GM19468 (cell line): Measurements from ENCODE around the gene CES4A.
A peak's percentile ranks its signal among the peaks of the same experiment; 100 is the strongest.
"Not testable (repeated sequence)": the region's sequence is repeated elsewhere in the genome, so short reads cannot be mapped to it uniquely, and the experiment has no call there.

Experiments
- ATAC-seq: cut with Tn5 transposase; IDR thresholded peaks from one replicate; pipeline ENCODE4 v1.9.1; 2021; ENCODE audit warnings: mild to moderate bottlenecking, moderate library complexity, moderate number of reproducible peaks; ENCODE audit not compliant: unreplicated experiment; ENCODE audit errors: extremely low read depth

Gene CES4A

DNA sequence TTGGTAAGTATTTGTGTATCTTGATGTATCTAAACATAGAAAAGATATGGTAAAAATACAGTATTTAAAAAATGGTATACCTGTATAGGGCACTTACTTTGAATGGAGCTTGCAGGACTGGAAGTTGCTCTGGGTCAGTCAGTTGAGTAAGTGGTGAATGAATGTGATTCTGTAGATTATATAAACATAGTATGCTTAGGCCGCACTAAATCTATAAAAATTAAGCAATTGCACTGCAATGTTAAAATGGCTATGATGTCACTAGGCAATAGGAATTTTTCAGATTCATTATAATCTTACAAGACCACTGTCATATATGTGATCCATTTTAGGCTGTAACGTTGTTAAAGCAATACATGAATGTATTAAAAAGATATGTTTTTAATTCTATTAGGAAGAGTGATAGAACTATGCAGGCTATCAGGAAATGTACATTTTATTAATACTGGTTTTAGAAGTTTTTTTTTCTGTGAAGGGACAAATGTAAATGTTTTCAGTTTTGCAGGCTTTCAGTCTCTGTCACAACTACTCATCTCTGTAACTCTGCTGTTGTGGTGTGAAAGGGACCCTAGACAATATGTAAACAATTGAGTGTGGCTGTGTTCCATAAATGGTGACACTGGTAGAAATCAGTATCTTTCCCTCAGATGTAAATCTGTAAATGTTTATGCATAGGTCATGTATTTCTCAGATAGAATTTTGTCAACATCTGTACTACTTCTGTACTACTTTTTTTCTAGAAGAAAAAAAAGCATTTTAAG, 51.1 kb downstream of the CES4A start:
- no peak for ATAC-seq

DNA sequence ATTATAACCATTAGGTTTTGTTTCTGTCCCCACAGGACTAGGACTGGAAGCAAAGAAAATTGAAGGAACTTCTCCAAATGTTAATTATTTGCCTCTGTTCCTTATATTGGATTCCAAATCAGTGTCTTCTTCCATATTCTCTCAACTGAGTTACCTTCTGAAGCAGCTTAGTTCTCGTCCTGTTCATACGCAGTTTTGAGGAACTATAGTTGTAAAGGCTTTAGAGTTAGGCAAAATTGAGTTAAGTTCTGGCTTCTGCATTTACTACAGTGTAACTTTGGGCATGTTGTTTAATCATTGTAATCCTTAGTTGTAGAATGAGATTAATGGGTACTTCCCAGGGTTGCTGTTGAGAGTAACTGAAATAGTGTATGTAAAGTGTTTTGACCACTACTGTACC, 51.8 kb downstream of the CES4A start:
- no peak for ATAC-seq

DNA sequence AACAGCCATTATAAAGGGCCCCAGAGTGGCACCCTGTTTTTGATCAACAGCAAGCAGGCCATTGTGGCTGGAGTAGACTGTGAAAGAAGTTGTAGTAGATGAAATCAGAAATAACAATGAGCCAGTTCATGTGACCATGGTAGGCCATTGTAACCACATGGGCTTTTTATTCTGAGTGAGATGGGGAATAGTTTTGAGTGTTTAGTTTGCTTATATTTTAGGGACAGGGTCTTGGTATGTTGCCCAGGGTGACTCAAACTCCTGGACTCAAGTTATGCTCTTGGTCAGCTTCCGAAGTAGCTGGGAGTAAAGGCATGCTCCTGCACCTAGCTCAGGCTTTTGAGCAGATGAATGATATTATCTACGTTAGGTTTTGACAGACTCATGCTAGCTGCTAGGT, 52.5 kb downstream of the CES4A start:
- ATAC-seq = no peak

DNA sequence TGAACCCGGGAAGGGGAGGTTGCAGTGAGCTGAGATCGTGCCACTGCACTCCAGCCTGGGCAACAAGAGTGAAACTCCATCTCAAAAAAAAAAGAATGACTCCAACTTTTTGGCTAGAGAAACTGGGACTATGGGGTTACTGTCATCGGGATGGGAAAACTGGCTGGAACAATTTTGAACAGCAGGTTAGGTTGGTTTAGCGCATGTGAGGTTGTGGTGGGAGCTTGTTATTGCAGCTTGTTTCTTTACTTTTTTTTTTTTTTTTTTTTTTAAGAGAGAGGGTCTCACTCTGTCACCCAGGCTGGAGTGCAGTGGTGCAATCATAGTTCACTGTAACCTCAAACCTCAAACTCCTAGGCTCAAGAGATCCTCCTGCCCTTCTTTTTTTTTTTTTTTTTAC, 53.1 kb downstream of the CES4A start:
- not testable (repeated sequence) for ATAC-seq

DNA sequence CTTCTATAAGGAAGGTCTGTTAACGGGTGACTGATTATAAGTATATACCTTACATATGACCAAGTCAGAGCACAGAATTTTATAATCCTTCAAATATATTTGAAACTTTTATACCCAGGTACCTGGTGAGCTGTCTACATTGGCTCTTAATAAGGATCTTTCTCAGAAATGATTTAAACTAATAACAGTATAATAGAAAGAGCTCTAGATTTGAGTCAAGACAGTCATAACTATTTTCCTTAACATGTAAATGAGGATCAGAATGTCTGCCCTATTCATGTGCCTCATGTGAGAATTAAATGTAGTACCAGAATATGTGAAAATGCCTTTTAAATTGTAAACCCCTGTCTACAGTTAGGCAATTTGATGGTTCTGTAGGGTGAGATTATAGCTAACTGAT, 55.0 kb downstream of the CES4A start:
- ATAC-seq = no peak

DNA sequence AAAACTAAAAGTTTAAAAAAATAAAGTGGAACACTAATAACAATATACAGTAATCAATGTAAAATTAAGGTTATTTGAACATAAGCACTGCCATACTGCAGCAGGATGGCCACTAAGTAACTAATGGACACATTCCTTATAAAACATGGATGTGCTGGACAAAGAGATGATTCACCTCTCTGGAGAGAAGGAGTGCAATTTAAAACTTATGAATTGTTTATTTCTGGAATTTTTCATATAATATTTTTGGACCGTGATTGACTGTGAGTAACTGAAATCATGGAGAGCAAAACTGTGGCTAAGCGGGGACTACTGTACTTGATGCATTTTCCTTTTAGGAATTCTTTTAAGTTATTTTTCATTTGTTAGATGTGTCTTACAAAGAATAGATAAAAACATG, 62.4 kb downstream of the CES4A start:
- ATAC-seq = no peak

DNA sequence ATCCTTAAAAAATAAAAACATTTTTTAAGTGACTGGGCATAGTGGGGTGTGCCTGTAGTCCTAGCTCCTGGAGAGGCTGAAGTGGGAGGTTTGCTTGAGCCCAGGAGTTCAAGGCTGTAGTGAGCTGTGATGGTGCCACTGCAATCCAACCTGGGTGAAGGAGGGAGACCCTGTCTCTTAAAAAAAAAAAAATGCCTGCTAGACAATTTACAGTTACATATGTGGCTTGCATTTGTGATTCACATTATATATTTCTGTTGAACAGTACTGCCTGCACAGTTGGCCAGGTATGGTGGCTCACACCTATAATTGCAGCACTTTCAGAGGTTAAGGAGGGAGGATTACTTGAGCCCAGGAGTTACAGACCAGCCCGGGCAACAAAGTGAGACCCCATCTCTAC, 64.0 kb downstream of the CES4A start:
- ATAC-seq = no peak

DNA sequence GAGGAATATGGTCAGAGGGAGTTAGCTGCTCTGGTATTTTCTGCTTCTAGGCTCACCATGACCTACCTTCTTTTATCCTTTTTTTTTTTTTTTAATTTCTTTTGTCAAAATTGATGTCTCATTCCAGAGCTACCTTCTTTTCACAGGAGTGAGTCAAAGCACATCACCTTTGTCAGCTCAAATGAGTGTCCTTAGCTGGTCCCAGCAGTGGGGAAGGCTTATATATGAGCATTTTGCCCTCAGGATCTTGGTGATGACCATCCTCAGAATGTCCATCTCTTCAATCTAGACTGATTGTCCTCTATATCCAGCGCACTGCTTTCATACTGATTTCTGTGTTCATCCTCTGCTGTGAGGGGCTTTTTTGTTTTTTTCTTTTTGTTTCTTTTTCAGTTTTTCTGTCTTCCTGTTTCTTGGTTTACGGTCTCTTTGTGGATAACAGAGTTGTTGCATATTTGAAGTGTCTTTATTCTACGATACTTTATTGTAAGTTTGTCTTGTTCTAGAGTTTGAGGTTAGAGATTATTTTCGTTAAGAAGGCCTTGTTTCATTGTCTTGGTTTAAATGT, 65.5 kb downstream of the CES4A start:
- ATAC-seq = no peak

DNA sequence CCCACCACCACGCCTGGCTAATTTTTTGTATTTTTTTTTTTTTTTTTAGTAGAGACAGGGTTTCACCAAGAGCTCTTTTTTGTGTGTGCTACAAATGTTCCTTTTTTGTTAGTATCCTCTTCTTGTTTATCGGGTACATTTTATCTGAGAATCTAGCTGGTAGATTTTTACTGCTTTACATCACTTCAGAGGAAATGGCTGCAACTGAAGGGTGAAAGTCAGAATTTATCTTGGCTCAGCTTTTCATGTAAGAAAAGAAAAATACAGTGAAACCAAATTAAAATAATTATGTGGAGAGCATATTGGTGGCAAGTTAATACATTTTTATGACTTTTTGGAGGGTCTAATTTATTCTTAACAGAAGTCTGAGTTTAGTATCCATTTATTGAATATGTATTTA, 66.5 kb downstream of the CES4A start:
- ATAC-seq = no peak

DNA sequence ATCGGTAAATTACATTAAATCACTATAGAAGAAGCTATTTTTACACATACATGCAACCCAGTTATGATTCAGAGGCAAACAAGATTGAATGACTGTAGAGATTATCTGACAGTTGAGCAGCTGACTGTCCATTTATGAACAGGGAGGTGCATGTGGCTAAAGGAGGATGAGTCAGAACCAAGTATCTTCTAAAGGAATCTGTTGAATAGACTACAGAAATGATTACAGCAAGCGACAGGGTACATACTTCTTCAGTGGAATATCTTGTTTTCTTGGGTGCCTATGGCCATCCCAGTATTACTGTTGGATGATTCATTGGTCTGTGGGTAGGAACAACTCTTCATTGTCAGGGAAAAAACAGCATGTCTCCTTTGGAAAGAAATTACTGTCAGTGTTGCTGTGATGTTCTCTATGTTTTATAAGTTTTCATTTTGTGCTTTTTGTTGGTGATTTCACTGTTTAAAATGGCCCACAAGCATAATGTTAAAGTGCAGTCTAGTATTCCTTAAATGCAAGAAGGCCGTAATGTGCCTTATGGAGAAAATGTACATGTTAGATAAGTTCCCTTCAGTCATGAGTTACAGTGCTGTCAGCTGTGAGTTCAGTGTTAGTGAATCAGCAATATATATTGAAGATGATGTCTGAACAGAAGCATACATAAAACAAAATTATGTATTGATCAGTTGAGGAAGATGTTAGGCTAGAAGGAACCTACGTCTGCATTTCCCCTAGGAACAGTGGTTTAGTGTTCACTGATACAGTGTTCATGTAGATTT, 67.5 kb downstream of the CES4A start:
- peak; percentile 52 for ATAC-seq
